GM18498 (cell line): ENCODE results near the gene DNAL4.

Experiments used
- ATAC-seq: cut with Tn5 transposase; IDR thresholded peaks from one replicate; pipeline ENCODE4 v1.9.1; 2021; ENCODE audit warnings: mild to moderate bottlenecking, moderate library complexity; ENCODE audit not compliant: unreplicated experiment

Gene DNAL4, protein sequence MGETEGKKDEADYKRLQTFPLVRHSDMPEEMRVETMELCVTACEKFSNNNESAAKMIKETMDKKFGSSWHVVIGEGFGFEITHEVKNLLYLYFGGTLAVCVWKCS

GRCh38 chr22:38793721-38794466 lies at the start of gene DNAL4:
TSS of gene DNAL4 (minus strand) at chr22:38794143. CDS start at chr22:38782731, 11,412 bp downstream.
- ATAC-seq = peak; percentile 94

DNA sequence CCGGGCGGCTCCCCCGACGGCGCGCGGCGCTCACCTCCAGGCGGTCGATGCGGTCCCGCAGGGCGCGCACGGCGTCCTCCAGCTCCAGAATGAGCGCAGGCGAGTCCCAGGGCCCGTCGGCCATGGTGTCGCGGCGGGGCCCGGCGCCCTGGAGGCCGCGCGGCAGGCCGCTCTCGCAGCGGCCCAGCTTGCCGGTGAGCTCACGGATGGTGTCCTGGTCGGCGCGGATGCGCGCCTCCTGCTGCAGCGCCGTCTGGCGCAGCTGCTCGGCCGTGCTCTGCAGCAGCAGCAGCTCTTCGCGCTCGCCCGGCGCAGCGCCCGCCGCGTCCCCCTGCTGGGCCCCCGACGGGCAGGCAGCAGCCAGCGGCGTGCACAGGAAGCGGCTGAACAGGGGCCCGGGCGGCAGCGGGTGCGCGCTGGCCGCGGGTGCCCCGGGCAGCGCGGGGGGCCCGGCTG lies 49.3 kb upstream of the DNAL4 start:
- no peak for ATAC-seq

DNA sequence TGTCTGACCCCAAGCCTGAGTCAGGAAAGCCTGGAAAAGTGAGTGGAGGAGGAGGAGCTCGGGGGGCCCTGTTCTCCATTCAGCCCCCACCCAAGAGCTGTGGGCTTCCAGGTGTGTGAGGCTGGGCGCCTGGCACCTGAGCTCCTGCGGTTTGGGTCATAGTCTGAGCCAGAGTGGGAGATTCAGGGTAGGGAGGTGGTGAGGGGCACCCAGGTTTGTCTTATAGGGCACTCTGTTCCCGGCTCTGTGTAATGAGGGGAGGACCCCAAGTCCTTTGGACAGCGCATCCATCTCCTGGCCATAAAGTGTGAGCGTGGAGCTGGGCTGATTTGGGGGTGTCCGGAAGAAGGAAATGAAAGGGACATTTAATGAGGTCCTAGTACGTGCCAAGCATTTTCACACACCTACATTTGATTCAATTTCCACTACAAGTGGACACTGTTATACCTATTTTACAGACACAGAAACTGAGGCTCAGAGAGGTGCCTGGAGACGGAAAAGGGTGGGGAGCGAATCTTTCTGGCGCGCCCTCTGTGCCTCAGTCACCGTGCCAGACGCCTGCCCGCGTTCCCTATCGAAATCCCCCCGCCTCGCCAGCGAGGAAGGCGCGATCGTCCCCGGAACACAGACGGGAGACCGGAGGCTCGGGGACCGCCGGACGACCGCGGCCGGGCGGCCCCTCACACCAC lies 48.7 kb upstream of the DNAL4 start:
- ATAC-seq = no peak

DNA sequence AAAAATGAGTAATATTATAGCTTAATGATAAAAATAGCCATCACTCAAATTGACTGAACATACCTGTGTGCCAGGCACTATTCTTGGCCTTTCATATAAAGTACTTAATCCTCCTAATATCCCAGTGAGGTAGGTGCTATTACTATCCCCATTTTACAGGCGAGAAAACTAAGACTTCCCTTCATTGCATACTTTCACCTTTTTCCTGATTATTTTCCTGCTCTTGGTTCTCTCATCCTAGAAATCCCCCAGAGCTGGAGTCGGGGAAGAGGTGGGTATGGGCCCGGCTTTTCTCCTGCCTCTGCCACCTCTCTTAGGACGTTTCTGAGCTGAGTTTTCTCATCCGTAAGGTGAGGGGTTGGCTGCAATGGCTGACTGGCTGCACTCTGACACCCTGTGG lies 47.7 kb upstream of the DNAL4 start:
- no peak for ATAC-seq

- ATAC-seq = no peak
These were observed 47.3 kb upstream of the DNAL4 start for GRCh38 chr22:38841211-38841610.

- ATAC-seq = no peak
These were observed 46.2 kb upstream of the DNAL4 start for GRCh38 chr22:38840129-38840528.

DNA sequence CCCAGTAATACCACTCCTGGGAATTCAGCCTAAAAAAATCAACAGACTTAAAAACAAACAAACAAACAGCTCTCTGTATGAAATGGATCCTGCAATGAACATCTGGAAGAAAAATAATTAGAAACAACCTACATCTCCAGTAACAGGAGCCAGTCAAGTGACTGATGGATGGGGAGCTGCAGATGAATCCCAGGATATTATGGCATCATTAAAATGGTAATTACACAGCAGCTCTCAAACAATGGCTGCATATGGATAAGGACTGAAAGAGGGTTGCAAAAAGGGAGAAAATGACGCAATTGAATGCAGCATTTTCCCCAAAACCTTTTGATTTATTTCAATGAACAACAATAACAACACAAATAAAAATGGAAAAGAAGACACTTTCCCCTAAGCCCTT lies 45.7 kb upstream of the DNAL4 start:
- ATAC-seq = no peak

DNA sequence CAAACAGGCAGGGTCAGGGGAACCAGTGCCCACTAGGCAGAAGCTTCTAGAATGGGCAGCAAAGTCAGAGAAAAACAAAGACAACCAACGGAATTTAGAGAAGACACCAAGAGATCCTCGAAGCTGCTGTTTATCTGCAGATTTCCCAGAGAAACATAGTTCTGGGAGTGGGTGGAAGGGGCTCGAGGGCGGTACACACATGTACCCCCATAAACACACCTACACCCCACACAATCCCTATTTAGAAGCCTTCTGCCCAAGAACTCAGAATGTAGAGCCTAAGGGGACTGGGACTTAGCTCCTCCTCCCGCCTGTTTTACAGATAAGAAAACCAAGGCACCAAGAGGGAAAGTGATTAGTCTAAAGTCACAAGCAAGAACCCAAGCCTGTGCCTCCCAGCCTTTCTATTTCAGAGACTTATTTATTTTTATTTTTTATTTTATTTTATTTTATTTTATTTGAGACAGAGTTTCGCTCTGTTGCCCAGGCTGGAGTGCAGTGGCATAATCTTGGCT lies 43.5 kb upstream of the DNAL4 start:
- ATAC-seq = no peak

- no peak for ATAC-seq
These were observed 42.0 kb upstream of the DNAL4 start for GRCh38 chr22:38835888-38836301.

DNA sequence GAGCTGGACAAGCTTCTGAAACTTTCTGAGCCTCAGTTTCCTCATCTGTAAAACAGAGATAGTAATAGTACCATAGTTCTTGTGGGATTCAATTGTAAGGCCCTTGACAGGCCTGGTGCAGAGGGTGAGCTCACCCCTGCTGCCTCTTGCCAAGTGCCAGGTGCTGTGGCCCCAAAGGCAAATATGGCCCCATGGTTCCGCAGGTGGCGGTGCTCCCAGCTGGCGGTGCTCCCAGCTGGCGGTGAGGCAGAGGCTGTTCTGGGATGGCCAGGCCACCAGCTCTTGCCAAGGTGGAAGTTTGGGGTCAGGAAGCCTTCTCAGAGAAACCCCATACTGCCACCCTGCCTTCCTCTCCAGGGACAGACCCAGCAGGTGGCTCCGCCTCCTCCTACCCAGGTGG lies 41.0 kb upstream of the DNAL4 start:
- ATAC-seq = no peak

DNA sequence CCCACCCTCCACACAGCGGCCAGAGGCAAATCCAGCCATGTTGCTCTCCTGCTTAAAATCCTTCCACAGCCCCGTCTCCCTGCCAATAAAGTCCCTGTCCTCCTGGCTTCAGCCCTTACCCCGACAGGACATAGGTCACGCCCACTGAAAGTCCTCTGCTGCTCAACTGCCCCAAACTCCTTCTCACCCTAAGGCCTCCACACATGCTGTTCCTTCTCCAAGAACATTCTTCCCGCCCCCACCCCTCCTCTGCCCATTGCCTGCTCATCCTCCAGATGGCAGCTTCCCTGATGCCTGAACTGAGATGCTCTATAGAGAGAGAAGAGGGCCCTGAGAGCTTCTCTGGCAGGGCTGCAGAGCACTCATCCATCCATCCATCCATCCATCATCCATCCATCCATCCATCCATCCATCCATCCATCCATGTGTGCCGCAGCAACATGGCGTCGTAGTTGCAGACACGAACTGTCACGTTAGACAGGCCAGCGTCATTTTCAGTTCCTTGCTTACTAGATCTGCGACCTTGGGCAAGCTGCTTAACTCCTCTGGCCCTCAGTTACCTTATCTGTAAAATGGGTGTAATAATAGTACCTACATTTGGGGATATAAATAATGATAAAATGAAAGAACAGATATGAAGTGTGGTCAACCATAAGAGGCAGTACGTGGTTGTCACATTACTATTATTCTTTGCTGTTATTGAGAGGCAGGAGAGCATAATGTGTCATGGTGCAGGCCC lies 40.4 kb upstream of the DNAL4 start:
- ATAC-seq = no peak

GRCh38 chr22:38833061-38833460 lies 39.1 kb upstream of the DNAL4 start:
- ATAC-seq = no peak

DNA sequence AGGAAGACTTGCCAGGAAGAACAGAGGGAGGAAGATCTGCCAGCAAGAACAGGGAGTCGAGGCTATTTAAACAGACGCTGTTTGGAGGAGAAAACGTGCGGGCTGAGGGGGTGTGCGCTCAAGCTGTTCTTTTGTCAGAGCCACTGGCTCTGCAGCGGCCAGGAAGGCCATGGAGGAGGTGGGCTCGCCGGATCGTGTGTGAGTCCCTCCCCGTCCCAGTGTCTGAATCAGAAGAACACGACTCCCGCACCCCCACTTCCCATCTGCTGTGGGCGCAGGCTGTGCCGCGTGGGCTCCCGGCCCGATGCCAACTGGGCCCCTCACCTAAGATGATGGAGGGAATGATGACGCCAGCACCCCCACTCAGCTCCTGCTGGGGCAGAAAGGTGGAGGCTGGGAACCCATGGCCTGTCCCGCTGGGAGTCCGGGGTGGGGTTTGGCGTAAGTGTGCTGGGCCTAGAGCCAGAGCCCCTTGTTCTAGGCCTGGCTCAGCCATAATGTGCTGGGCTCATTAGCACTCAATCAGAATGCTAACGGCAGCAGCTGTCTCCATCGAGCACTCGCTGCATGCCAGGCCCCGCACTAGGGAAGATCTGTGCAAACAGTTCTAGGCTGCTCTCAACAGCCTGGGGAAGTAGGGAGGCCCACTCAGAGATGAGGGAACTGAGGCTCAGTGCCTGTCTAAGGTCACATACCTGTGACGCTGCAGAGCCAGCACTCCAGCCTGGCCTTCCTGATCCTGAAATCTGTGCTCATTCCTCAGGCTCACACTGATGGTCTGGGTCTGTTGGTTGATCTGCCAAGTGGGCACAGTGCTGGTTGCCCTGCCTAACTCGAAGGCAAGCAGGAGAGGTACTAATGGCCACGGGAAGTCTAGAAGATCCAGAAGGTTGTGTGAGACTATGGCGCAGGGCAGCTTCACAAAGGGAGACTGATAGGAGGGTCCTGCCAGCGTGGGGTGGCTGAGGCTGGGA lies 38.3 kb upstream of the DNAL4 start:
- no peak for ATAC-seq

DNA sequence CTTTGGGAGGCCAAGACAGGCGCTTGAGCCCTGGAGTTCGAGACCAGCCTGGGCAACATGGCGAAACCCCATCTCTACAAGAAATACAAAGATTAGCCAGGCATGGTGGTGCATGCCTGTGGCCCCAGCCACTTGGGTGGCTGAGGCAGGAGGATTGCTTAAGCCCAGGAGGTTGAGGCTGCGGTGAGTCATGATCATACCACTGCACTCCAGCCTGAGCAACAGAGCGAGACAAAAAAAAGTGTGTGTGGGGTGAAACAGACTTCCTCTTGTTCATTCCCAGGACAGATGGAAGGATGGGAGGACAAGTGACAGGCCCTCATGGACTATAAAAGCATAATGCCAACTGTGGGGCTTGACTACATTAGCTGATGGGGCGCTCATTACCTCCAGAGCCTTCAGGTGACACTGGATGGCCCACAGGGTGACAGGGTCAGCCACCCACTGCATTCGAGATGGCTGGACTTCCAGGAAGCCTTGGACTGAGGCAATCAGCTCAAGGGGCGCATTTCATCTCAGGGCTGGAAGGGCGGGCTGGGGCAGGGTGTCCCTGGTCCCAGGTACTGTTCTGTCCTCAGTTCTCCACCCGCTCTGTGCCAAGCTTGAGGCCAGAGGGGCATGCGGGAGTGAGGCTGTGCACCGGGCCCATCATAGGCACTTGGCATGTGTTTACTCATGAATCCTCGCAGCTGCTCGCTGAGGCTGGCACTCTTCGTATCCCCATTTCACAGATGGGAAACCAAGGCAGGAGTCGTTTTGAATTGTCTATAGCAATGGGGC lies 37.4 kb upstream of the DNAL4 start:
- ATAC-seq = no peak

DNA sequence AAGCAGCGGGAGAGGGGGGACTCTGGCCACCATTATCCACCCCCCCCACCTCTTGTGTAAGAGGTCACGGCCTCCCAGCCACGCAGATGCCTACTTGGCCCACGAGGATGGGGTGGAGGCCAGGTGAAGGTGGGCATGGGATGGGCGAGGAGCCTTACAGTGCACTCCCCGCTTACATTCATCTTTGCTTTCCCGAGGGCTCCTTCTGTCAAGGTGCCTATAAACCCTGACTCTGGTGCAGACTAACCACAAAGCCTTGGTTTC lies 36.8 kb upstream of the DNAL4 start:
- no peak for ATAC-seq

DNA sequence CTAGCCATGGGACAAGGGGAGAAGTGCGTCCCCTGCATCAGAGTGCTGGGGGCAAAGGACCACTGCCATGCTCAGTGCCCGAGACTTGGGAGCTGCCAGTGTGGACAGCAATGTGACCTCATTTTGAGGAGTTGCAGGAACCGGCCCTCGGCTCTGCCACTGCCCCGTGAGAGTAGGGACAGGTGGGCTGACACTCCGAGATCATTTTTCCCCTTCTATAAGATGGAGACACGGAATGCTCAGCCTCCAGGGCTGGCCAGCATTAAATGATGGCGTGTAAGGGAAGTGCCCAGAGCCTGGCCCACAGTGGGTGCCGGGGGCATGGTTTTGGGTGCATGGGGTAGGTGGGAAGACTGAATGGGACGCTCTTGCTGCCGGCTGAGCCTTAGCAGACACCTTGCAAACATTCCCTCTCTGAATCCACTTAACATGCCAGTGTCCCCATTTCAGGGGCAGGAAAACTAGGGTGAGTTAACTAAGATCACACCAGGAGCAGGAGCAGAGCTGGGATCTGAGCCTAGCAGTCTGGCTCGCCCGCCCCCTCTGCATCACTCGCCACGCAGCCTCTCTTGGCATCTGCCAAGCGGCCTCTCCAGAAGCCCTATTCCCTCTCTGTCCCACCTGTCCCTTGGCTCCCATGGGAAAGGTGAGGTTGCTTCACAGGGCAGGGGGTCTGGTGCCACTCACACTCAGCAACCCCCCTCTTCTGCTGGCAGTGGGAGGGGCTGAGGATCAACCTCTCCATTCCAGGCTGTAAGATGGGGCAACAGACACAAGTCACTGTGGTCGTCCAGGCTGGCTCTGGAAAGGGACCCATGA lies 36.3 kb upstream of the DNAL4 start:
- ATAC-seq = no peak

- no peak for ATAC-seq
These were observed 35.5 kb upstream of the DNAL4 start for GRCh38 chr22:38829485-38829884.

- no peak for ATAC-seq
These were observed 34.8 kb upstream of the DNAL4 start for GRCh38 chr22:38828616-38829205.
